ENCODE results near the gene TXN2. TPM values are rescaled to one million over a fixed set of nuclear protein-coding genes. Genes with fewer than 3 reads are reported as not detected.
A peak's percentile ranks its signal among the peaks of the same experiment; 100 is the strongest.

The TXN2 gene
- total and polyA plus RNA-seq, 2 of the 4 experiments (the other 2 are of a cell fraction) = 49.6 to 166 TPM

- CTCF ChIA-PET = interaction anchor here (0.6 kb wide), 1 partner anchor 9 kb away, joined by 3 read pairs; no protein-coding TSS in a partner anchor
- no peak for DNase-seq
Observed at GRCh38 chr22:36528341-36528740, 46.9 kb upstream of the TXN2 start.

More at GRCh38 chr22:36528341-36528740, 46.9 kb upstream of the TXN2 start:
- POLR2A ChIA-PET (ENCODE audit: unreplicated experiment) = interaction anchor here (0.5 to 0.6 kb wide), 3 partner anchors 200 to 352 kb away, joined by 3 to 4 read pairs (median 4); no protein-coding TSS in a partner anchor
- H3K4me1 ChIP-seq (ENCODE audit: control insufficient read depth, insufficient read depth, low read length) = peaks cover 2% of the 10 kb centered on the region; the same call in 1 of the 2 replicates
- H3K9me1 ChIP-seq (ENCODE audit: insufficient read depth, low read length) = 0 out of 2 replicates have a peak, but pooled peaks cover 3% of the 10 kb centered on the region
- H4K5ac ChIP-seq (ENCODE audit: low read depth, low read length) = peak overlapping the region; percentile 86
- TF ChIP-seq NFE2L2 (IDR thresholded peaks at IDR 0.05; ENCODE audit: low read depth, low read length) (no peak), MAFK (IDR thresholded peaks at IDR 0.05; ENCODE audit: low read depth, low read length) (peak; percentile 42)
- H3K36me3 ChIP-seq (ENCODE audit: control insufficient read depth, insufficient read depth, low read length) = peaks cover 25% of the 10 kb centered on the region
- H3K56ac ChIP-seq (ENCODE audit: extremely low read depth, insufficient read depth, low read length) = peak overlapping the region; percentile 91
- 0 out of 2 replicates have a peak overlapping the region, but pooled peaks have one; percentile 21 for H2BK120ac ChIP-seq (ENCODE audit: low read depth, low read length)
- peak overlapping the region; percentile 46 for H3K18ac ChIP-seq (ENCODE audit: low read depth, low read length)
- H4K8ac ChIP-seq (ENCODE audit: low read depth in 2 of 2, low read length in 2 of 2) = peak overlapping the region; percentile 89 to 98
- H3K23ac ChIP-seq (ENCODE audit: low read depth, low read length) = peak overlapping the region; percentile 93
- H3K14ac ChIP-seq (replicated peaks; ENCODE audit: low read depth, low read length) = peak overlapping the region; percentile 98
- H2BK15ac ChIP-seq (ENCODE audit: low read depth, low read length) = no peak overlapping the region
- dilution Hi-C loops (cut with HindIII; ENCODE audit: low sequenced_read_pairs, unreplicated experiment) (no loop called here), intact Hi-C loops (cut with micrococcal nuclease) (no loop called here), in situ Hi-C loops (cut with MboI; ENCODE audit: low sequenced_read_pairs) (no loop called here)
- no peaks in the 10 kb centered on the region for H3K9me3 ChIP-seq (ENCODE audit: control insufficient read depth, insufficient read depth, low read length)
- peak overlapping the region; percentile 89 for H2AFZ ChIP-seq (replicated peaks; ENCODE audit: low read length, poor library complexity)
- peak overlapping the region; percentile 81 for H3K27ac ChIP-seq (ENCODE audit: insufficient read depth, low read length)
- peak overlapping the region; percentile 76 for H3K4me2 ChIP-seq (ENCODE audit: low read depth, low read length)
- peak overlapping the region; percentile 95 for H3K4ac ChIP-seq (ENCODE audit: low read depth, low read length)
- H4K20me1 ChIP-seq (ENCODE audit: insufficient read depth, low read length) = peaks cover 19% of the 10 kb centered on the region; the same call in 1 of the 2 replicates
- peak overlapping the region; percentile 97 for H3K9ac ChIP-seq (ENCODE audit: low read depth, low read length)
- H3K27me3 ChIP-seq (ENCODE audit: control insufficient read depth, insufficient read depth, low read length) = no peaks in the 10 kb centered on the region
- H2AK5ac ChIP-seq (ENCODE audit: low read depth, low read length) = peak overlapping the region; percentile 97
- 13% methylated on average over 3 of the region's 8 CpGs; no CpG with 5 or more reads in 1 of the 2 experiments for WGBS, 2 experiments (ENCODE audit: extremely low coverage in 2 of 2, insufficient read length in 1 of 2)
- ATAC-seq (ENCODE audit: low read depth) = no peak
- BruUV-seq (replicated peaks) = no TSS peak
- peaks cover 26 to 49% of the 10 kb centered on the region in 2 experiments for H3K79me1 ChIP-seq (ENCODE audit: low read depth in 1 of 2, low read length in 2 of 2)
- peak overlapping the region; percentile 81 for H4K91ac ChIP-seq (ENCODE audit: insufficient read depth, low read depth, low read length)
- H2BK5ac ChIP-seq (ENCODE audit: low read depth, low read length, poor library complexity, severe bottlenecking) = peak overlapping the region; percentile 76
- H3K4me3 ChIP-seq (ENCODE audit: insufficient read depth, low read depth, low read length) = peak overlapping the region; percentile 88
- no peak overlapping the region for H2BK20ac ChIP-seq (ENCODE audit: low read depth, low read length)
- peak overlapping the region; percentile 99 for H2AK9ac ChIP-seq (replicated peaks; ENCODE audit: low read depth, low read length, poor library complexity)

All from IMR-90 (cell line).